NCI-H1694 treated with DMSO at 0.1 percent for 48 hours (cell line): ENCODE data around the gene RBM33.
"Not testable (repeated sequence)": the region's sequence is repeated elsewhere in the genome, so short reads cannot be mapped to it uniquely, and the experiment has no call there.

Experiments
- DNase-seq: peaks from one replicate; lab custom pipeline; 2025; lab: John Stamatoyannopoulos, UW

RBM33 gene, protein sequence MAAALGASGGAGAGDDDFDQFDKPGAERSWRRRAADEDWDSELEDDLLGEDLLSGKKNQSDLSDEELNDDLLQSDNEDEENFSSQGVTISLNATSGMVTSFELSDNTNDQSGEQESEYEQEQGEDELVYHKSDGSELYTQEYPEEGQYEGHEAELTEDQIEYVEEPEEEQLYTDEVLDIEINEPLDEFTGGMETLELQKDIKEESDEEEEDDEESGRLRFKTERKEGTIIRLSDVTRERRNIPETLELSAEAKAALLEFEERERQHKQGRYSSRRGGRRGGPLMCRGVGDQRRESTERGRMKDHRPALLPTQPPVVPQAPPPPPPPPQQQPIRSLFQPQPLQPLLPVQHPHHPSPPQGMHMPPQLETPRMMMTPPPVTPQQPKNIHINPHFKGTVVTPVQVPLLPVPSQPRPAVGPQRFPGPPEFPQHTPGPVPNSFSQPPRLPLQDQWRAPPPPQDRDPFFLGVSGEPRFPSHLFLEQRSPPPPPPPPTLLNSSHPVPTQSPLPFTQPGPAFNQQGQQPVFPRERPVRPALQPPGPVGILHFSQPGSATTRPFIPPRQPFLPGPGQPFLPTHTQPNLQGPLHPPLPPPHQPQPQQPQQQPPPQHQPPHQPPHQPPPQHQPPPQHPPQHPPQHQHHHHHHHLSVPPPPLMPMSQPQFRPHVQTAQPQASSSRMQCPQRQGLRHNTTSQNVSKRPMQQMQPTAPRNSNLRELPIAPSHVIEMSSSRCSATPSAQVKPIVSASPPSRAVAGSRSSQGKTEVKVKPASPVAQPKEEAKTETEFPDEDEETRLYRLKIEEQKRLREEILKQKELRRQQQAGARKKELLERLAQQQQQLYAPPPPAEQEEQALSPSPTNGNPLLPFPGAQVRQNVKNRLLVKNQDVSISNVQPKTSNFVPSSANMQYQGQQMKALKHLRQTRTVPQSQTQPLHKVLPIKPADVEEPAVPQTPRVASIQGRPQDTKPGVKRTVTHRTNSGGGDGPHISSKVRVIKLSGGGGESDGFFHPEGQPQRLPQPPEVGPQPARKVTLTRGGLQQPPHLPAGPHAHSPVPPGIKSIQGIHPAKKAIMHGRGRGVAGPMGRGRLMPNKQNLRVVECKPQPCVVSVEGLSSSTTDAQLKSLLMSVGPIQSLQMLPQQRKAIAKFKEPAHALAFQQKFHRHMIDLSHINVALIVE

DNA sequence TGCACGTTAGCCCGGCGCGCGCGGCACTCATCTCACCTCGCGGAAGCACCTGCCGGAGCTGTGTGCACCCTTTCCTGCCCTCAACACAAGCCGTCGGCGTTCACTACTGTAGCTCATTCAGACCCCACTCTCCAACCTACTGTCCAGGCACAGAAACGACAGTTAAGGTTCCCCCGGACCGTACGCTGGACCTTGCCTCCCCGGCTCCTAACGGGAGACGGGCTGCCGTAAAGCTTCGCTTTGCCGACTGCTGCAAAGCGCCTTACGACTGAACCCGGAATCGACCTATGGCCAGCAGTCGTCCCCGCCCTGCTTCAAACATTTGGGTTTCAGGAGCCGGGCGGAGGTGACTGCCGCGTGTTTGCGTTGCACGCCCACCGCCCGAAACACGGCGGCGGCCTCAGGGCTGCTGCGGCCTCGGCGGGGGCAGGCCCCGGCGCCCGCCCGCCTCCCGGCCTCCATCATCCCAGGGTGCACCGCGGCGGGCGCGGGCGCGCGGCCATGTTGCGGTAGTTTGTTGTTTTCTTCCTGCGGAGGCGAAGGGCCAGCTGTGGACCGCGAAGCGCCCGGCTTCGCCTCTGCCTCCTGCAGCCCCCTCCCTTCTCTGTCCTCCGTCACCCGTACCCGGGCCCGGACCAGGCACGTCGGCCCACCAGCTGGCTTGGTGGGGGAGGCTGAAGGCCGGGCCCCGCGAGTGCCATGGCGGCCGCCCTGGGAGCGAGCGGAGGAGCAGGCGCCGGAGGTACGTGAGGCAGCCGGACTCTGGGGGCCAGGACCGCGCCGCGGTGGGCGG is at the start of gene RBM33:
Gene RBM33, plus strand, starts transcription at position 484 of the 793 bp plus-strand sequence. Its CDS starts 216 bp downstream, at position 700.
- DNase-seq: peak; percentile 63

DNA sequence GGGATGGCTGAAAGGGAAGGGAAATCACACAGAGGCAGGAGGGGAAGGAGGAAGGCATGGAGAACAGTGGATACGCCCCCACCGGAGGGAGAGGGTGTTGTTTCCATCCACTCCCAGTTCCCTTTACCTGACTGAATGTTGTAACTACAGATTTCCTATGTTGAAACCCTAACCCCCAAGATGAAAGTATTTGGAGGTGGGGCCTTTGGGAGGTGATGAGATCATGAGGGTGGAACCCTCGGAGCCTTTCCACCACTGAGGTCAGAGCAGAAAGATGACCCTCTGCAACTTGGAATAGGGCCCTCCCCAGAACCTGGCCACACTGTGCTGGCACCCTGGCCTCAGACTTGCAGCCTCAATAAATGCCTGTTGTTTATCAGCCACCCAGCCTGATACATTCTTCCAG is 49.5 kb upstream of the RBM33 start:
- DNase-seq: no peak

DNA sequence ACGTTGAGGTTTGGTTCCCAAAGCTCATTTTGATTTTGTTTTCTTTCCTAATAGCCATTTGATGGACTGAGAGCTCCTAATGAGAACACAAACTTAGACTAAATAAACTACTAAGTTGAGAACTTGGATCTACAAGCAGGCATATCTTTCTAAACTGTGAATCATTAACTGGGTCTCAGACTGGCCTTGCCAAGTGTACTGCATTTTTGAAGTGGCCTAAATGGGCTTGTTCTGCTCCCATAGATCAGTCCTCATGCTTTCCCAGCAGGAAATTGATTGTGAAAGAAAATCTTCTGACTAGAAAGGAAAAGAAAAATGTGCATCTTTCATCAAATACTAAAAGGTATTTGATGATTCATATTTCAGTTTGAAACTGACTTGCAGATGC is 46.7 kb upstream of the RBM33 start:
- DNase-seq: no peak

DNA sequence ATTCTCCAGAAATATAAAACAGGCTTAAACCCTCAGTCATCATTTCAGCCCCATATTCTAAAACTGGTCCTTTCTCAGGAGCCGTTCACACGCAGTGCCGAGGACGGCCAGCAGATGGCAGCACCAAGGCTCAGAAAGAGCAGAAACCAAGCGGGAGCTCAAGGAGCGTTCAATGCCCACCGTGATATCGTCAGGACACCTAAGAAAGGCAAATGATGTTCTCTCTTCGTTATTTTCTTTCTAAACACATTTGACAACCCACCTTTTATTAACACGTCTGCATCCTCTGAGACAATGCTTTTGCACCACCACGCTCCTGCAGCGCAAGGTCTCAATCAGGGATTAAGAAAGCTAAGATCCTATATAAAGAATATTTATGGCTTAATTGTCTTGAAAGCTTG is 45.7 kb upstream of the RBM33 start:
- DNase-seq: peak; percentile 73

DNA sequence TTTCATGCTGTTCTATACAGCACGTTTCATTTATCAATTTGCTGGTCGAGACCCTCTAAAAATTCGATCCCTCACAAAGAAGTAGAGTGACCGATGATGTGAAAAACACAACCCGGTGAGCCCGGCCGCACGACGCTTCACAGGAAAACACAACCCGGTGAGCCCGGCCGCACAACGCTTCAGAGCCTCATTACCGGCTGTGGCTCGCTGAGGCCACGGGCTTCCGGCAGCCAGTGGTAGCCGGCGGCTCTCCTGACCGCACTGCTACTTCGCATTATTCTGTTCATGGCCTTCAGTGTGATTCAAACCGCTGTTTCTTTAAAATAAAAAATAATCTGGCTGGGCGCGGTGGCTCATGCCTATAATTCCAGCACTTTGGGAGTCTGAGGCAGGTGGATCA is 42.3 kb upstream of the RBM33 start:
- no peak for DNase-seq

DNA sequence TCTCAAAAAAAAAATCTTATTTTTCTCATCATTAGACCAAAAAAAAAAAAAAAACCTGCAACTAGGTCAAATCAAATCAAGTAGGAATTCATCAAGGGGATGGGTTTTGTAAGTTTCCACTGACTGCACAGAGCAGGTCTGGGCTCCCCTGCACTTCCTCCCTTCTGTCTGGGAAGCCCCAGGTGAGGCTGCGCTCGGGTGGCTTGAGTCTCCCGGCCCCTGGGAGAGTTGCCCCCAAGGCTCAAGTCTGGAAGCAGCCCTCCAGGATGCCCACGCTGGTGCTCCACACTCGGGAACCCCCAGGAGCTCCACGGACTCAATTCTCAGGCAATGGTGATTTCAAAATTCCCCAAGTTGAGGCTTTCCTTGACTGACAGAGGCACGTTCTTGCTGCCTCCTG is 41.7 kb upstream of the RBM33 start:
- no peak for DNase-seq

DNA sequence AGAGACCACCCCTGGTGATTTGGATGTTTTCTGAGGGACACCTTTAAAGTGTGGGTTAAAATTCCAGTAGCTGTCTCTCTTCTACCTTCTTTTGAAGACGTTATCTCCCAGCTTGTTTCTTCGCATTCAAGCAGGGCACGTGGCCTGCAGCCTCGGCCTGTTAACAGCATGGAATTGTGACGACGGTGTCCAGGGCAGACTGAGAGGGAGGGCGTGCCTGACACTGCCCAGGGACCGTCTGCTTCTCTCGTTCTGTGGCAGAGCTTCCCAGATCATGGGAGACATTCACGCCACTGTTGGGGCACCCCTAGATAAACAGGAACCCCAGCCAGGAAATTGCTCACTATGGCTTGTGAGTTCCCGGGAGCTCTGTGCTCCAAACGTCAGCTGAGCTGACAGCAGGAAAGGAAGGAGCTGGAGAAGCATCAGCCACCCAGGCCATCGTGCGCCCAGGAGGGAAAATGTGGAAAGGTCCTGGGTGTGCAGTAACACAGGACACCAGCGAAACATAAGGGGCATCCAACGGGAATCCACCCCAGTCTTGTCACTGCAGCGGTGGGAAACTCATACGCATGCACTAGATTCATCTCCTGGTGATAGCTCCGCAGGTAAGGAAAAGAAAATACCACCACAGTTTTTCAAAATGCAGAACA is 41.1 kb upstream of the RBM33 start:
- no peak for DNase-seq

DNA sequence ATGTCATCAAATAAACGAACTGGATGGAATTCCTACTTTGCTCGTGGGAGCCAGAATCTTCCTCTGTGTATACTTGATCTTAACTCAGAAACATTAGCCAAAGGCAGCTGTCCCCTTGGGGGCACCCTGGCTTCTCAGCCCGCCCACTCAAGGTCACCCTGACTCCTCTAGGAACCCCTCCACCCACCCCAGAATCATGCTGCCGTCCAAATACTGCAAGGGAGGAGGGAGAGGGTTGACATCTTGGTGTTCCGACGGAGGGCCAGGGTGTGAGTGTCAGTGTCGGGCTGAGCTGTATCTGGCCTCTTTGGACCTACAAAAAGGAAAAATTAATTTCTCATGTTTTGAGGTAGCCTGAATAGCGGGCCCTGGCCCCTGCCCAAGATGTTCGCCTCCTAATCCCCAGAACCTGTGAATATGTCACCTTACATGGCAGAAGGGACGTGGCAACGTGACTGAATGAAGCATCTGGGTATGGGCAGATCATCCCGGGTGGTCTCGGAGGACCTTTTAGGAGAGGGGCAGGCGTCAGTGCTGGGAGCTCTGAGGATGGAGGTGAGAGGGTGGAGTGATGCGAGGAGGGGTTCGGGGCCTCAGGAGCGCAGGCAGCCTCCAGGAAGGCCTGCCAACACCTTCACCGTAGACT is 40.5 kb upstream of the RBM33 start:
- DNase-seq: no peak

DNA sequence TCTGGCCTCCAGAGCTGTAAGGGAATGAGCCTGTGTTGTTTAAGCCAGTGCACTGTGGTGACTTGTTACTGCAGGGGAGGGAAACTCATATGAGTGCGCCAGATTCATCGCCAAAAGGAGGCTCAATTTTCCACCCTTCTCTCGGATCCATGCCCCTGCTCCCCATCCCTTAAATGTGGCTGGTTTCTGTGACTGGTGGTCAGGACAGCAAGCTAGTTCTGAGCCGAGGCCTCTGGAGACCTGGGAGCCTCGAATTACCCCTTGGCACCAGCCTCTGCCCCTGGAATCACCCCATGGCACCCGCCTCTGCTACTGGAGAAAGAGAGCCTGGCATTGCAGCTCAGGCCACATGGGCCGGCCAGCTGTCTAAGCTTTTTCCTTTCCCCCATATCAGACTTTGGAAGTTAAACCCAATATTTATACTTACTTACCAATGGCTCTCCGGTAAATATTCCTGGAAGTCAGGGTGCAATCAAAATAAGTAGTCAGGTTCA is 39.9 kb upstream of the RBM33 start:
- DNase-seq: no peak

DNA sequence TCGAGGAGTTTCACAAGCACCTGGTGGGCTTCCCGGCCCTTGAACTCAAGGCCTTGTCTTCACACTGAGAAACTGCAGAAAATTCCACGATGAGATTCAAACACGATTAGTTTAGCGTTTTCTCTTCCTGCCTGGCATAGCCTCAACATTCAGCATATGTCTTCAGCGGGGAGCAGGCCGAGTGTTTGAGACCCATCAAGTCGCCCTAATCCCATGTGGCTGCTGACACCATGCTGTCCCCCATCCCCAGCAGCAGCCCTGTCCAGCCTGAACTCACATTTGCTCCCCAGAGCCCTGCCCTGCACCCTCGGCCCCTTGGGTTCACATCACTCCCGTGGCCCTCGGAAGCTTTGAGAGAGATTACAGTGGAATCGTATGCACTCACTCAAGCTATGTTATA is 35.3 kb upstream of the RBM33 start:
- no peak for DNase-seq

DNA sequence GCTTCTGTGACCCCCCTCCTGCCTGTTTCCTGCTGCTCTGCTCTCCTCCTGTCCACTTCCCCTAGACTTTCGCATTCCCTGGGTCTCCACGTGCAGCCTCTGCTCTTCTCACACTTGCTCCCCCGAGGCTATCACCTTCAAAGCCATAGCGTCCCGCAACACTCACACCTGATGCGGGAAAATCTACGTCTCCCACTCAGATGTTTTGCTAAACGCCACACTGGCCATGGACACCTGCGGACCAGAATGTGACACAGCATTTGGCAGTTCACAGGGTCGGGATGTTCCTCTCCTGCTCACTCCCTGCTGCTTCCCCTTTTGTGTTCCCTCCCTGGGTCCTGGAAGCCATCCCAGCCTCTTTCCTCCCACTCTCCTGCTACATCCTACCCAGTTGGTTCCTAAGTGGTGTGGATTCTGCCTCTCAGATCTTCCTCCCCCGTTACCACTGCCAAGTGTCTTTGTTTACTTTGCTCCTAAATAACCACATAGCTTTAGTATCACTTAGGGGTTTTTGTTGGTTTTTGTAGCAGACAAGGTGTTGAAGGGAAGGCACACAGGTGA is 33.7 kb upstream of the RBM33 start:
- DNase-seq: no peak

DNA sequence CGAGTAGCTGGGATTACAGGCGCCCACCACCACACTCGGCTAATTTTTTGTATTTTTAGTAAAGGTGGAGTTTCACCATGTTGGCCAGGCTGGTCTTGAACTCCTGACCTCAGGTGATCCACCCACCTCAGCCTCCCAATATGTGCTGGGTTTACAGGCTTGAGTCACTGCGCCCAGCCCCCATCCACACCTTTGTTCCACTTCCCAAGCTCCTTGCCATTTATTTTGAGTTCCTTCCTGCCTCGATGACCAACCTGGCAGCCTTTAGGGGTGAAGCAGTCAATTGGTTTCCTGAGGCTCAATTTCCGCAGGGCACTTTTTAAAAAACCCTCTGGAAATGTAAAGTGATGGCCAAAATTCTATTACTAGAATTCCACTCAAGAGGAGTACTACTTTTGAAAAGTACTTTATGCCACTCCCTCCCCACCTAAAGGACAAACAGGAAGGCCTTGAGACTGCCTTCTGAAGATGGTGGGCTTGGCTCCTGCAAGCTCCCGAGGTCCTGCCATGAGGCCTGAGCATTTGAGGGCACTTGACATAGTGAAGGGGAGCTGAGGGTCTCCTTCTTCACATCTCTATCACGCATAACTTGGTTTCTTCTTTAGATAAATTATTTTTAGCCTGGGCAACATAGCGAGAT is 32.5 kb upstream of the RBM33 start:
- DNase-seq: no peak

DNA sequence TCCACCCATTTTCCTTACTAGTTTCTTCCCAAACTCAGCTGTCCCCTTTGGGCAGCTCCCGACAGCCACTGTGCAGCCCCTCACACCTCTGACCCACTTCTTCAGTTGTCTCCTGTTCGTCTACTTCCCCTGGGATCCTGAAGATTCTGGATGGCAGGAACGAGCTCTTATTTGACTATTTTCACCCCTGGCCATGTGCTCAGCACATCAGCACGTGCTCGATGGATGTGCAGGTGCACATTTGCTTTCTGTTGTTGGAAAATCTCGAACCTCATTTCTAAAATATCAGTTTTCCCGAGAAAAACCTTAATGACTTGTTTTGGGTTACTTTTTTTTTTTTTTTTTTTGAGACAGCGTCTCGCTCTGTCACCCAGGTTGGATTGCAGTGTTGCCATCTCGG is 31.8 kb upstream of the RBM33 start:
- no peak for DNase-seq

DNA sequence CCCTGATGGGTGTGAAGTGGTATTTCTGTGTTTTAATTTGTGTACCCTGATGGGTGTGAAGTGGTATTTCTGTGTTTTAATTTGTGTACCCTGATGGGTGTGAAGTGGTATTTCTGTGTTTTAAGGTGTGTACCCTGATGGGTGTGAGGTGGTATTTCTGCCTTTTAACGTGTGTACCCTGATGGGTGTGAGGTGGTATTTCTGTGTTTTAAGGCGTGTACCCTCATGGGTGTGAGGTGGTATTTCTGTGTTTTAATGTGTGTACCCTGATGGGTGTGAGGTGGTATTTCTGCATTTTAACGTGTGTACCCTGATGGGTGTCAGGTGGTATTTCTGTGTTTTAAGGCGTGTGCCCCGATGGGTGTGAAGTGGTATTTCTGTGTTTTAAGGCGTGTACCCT is 29.4 kb upstream of the RBM33 start:
- DNase-seq: not testable (repeated sequence)

DNA sequence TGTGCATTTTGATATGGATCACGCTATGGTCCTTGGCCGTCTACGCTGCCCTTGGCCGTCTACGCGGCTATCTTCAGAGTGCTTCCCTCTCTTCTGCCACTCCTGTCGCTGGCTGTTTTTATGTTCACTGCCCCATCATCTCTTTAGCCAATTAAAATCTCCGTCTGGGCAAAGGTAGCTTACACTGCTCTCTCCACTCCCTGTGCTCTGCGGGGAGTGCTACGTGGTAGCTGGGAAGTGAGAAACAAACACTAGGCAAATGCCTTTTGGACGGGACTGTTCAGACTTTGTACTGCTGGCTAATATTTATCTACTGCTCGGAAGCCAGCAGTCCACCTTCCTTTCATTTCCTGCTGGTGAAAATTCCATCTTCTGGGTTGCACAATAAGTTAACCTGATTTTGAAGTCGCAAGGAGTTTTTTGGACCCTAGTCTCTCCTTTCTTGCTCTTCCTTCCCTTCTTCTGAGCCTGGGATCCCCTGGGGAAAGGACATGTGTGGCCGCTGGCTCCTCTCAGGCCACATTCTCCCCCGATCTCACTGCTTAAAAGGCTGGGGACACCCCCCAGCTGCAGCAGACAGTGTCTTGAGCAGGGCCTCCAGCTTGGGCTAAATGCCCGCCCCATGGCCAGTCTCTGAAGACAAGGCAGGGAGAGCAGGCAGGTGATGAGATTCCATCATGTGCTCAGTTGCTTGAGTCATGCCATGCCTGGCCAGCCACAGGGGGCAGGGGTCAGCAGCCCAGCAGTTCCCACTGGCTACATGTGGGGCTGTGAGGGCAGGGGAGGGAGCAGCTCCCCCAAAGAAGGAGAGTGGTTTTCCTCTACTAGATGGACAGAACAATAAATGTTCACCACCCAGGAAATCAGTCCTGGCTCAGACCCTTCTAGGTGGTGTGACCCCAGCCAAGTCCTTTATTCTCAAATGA is 25.5 kb upstream of the RBM33 start:
- no peak for DNase-seq

DNA sequence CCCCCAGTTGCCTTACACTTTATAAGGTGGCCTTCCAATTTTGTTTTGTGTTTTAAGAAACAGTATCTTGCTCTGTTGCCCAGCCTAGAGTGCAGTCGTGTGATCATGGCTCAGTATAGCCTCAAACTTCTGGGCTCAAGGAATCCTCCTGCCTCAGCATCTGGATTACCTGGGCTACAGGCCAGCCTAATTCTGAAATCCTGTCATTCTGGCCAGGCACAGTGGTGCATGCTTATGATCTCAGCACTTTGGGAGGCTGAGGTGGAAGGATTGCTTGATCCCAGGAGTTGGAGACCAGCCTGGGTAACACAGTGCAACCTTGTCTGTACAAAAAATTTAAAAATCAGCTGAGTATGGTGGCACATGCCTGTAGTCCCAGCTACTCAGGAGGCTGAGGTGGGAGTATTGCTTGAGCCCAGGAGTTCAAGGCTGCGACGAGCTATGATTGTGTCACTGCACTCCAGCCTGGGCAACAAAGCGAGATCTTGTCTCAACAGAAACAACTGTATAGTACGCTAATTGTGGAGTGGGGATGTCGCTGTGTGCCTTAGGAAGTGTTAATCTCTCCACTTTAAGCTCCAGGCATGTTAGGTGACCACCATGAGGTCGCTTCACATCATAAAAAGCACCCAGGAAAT is 24.7 kb upstream of the RBM33 start:
- no peak for DNase-seq

DNA sequence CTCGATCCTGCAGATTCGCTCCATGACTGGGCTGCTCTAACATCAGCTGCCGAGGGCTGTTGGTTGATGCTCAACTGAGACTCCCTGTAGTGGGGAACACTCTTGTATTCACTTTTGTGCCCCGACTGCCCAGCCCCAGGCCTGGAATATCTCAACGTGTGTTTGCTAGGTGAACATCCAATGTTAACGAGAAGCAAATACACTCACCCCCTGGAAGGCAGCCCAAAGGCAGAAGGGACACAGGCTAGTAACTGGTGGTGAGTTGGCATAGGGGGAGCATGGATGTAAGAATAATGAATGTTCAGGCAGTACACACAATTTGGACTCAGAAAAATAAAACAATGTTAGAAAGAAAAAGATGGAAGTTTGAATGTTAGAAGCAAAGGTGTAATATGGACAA is 24.0 kb upstream of the RBM33 start:
- no peak for DNase-seq

DNA sequence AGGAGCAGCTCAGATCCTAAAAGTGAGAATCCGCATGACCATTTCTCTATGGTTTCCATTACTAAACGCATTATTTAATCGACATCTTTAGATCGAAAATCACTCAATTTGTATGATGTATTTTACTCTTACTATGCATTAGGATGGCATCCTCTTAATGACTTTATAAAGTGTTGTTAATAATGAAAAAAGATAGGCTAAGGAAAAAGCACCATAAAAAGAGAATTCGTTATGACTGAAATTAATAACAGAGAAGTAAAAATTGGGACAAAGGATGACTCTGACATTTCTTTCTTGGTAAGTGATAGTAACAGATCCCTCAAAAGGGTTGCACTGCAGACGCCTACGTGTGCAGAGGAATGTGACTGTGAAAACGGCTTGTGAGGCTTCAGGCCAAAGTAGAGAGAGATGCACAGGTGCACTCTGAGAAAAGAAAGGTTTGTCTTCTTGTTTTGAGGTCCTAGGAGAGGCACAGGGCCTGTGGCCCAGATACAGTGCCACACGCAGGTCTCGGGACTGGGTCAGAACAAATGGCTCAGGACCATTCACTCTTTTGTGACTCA is 23.0 kb upstream of the RBM33 start:
- no peak for DNase-seq
